Measurements from ENCODE around the gene FBXO9.

The FBXO9 gene

DNA sequence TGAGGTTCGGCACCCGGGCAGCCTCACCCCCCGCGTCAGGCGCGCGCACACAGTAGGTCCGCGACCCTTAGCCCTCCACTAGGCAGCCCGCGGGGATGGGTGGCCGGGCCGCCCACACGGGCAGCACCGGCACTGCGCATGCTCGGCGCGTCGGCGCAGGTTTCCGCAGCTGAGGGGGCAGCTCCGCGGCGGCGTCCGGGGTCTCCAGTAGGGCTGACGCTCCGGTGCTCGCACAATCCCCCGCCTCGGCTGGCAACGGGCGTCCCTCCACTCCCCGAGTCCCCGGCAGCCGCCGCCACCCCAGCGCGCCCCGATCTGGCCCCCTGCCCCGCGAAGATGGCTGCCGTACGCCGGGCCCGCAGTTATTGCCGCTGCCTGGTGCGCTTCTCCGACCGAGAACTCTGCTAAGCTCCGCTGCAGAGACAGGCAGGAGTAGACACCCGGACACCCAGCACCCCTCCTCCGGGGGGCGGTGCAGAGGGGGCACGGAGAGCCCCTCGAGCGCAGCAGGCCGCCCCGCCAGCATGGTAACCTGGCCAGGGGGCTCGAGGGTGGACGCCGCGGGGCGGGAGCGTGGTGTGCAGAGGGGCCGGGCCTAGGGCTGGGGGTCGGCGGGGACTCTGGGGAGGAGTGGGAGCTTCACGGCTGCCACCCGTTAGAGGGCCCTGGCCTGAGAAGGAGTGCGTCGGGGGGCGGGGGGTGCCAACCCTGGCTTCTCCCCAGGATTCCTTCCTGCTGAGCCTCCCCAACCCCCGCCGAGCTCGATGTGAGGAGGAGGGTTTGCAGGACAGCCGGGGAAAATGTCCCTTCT lies at the start of gene FBXO9:
TSS of gene FBXO9 (plus strand) at position 139 of the 811 bp plus-strand sequence. CDS start at position 525, 386 bp downstream.
- DNase-seq (ENCODE audit: low read depth) = peak; percentile 50

DNA sequence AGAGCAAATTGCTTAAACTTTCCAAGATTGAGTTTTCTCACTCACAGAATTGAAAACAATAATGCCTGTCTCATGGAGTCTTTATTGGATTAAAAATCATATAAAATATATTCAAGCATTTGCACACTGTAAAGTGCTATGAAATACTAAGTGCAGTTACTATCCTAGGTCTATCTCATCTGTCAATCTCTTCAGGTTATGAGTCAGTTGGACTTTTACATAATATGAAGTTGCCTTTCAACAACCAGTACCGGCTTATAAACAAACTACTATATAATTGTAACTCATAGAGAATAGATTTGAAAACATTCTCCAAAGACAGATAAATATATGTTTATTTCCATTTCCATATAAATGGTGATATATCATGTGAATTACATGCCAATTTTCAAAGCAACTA lies 49.7 kb upstream of the FBXO9 start:
- DNase-seq (ENCODE audit: low read depth) = no peak

DNA sequence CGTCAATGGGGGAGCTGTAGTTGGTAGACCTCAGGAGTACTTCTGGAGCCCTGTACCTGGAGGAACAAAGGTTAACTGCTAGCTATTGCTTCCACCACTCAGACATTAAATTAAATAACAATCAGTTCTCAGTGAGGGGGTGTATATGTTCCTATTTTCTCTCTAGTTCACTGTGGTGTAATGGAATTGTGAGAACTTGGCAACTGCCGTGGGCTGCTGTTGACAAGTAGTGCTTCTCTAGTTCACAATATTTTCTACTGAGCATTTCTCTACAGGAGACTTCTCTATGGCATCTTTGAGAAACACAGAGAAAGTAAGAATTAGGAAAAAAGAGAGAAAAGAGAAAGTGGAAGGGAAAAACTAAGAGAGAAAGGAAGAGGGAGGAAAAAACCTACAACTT lies 46.8 kb upstream of the FBXO9 start:
- no peak for DNase-seq (ENCODE audit: low read depth)

DNA sequence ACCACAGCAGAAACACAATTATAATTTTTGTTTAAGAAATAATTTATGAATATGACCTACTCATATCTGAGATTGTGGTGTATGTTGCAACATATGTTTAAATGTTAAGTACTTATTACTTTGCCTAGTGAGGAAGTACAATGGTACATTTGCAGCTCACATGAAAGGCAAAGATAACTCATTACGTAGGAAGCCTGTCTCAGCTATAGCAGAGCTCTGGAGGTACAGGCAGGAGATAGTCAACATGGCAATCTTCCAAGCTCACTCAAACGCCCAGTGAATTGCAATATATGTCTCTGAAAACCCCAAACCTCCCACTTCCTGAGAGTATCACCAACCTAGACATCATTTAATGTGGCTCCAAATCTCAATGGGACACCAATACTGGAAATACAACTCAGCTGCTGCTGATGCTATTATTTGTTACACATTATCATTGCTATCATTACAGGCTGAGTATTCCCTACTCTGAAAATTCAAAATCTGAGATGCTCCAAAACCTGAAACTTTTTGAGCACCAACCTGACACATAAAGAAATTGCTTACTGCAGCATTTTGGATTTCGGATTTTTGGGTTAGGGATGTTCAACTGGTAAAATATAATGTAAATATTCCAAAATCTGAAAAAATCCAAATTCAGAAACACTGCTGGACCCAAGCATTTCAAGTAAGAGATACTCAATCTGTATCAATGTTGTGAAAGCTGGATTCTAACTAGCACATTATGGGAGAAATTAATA lies 45.0 kb upstream of the FBXO9 start:
- DNase-seq (ENCODE audit: low read depth) = peak; percentile 92

DNA sequence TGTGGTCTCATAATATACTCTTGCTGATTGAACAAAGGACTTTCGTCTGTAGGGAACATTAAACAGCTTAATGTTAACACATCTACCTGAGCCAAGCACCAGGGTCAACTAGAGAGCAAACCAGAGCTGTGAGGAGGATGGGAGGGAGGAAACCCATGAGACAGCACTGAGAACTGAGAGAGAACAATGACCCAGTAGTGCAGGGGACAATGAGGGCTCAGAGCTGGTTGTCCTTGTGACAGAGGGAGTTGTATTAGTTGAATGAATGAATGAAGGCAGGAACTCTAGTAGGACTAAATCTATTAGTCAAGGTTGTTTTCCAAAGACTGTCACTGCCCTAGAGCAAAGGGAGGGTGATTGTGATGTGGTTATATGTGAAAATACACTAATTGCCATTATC lies 41.9 kb upstream of the FBXO9 start:
- no peak for DNase-seq (ENCODE audit: low read depth)

DNA sequence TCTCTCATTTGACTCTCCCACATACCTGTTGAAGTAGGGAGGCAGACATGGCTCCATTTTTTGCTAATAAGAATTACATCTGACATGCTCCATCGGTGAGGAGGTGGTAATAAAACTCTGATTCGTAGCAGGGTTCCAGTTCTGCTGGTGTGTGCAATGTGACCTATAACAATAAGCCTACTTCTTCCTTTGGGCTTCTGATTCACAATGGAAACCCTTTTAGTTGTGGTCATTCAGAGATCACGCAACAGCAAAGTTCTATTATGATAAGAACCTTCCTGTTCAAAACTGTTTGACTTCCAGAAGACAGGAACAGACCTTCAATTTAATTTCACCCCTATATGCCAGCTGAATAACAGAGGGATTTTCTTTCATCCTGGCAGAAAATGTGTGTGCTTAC lies 38.7 kb upstream of the FBXO9 start:
- no peak for DNase-seq (ENCODE audit: low read depth)

DNA sequence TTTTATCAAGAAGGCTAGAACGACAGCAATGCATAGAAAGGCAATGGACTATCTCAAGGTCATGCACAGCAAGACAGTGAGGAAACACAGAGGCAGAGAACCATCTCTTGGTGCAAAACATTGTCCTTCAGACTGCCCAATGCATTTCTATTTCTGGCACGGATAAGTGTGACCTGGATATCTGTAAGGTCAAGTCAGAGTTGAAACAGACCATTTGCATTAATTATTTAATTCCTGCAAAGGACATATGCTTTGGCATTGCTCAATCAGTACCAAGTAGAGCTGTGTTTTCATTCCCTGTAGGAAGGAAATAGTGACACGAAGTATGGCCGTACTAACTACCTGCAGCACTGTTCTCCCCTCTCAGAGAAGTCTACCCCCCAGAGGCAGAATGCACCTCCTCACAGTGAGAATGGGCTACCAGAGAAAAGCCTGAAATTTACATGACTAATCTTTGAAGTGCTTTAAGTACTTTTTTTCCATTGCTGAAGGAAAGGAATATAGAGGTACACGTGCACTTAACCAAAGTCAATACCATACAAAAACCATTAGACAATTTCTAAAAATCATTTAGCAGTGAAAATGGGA lies 38.0 kb upstream of the FBXO9 start:
- DNase-seq (ENCODE audit: low read depth) = no peak

DNA sequence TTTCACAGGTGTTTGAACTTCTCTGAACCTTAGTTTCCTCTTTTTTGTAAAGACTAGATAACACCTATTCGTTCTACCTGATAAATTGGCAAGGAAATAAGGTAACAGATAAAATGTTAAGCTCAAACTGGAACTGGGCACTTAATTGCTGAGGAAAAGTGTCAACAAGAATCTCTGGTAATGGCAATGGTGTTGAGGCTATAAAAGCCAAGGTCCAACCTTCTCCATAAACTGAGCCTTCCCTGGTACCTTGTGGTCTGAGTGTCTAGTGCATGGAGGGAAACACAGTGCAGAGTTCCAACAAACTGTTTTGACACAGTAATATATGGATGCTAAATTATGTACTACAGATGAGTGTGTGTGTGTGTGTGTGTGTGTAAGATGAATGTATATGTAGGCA lies 36.7 kb upstream of the FBXO9 start:
- no peak for DNase-seq (ENCODE audit: low read depth)

DNA sequence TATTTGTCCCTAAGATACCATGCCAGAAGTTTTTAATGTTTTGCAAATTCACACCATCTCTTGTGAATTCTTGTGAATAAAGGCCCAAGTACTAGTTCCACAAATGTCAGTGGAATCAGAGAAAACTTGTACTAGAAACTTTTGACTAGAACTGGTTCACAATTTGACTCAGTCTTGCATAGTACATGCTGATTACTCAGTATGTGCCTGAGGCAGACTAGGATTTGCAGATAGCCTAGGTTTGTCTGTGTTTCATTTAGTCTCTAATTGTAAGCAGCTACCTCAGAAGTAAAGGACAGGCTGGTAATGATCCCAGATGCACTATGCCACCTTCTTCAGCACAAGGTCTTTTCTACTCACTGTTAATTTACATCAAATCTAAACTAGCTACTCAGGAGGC lies 35.9 kb upstream of the FBXO9 start:
- no peak for DNase-seq (ENCODE audit: low read depth)

DNA sequence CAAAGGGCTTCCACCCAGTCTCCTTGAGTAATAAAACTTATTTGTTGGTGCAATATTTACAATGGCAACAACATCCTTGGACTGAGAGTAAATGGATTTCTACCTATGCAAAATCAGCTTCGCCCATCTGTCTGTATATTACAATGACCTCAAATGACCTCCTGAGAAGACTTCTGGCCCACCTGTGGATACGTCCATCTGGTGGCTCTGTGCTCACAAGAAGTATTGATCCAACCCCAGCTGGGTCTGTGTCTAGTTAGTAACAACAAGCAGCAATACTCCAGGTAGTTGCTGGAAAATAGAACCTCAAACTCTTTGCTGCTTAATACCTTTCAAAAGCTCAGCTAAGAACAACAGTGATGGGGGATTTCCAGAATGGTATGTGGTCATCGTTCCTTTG lies 35.4 kb upstream of the FBXO9 start:
- DNase-seq (ENCODE audit: low read depth) = no peak

DNA sequence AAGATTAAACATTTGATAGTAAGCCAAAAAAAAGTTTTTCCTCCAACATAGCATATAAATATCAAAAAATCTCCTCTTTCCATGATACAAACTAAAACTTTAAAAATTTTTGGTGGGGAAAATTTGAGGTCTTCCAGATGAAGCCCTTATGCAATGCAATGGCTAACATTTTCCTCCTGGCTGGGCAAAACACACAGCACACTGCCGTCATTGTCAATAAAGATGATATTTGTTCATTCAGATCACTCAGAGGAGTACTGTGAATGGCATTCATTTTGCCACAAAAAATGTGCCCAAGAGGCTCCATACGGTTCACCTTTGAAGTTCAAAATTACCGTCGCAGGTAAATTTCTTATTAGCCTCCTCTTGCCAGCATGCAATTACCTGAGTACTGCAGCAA lies 33.9 kb upstream of the FBXO9 start:
- DNase-seq (ENCODE audit: low read depth) = no peak

DNA sequence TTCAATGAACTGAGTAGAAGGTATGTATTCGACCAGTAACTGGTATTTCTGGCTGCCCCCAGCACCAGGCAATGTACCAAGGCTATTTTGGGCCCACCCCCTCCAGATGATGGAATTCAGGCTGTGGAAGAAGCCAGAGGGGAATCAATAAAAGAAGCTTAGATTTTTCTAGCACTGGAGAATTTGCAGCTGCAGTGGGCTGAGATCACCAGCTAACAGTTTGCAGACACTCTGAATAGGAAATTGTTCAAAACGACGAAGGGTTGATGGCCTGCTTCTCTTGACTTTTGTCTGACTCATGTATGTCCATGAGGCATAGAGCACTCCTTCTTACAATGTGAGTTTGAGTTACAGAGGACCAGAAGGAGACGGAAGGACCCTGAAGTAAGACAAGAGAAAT lies 32.4 kb upstream of the FBXO9 start:
- no peak for DNase-seq (ENCODE audit: low read depth)

DNA sequence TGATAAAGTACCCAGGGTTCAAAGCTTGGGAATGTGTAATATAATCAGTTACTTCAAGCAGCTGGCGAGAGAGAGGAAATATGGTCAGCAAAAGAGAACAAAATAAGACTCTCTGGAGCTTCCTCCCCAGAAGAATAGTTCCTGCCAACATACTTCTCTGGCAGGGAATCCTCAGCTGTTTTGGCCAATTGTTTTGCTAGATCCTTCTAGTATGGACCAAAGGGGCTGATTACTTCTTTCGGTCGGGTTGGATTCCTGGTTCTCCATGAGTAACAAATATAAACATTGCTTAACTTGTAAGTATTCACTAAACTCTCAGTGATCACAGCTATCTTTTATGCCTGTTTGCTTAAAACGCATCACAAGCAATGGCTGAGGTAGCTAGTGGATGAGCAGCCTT lies 31.4 kb upstream of the FBXO9 start:
- peak; percentile 89 for DNase-seq (ENCODE audit: low read depth)

DNA sequence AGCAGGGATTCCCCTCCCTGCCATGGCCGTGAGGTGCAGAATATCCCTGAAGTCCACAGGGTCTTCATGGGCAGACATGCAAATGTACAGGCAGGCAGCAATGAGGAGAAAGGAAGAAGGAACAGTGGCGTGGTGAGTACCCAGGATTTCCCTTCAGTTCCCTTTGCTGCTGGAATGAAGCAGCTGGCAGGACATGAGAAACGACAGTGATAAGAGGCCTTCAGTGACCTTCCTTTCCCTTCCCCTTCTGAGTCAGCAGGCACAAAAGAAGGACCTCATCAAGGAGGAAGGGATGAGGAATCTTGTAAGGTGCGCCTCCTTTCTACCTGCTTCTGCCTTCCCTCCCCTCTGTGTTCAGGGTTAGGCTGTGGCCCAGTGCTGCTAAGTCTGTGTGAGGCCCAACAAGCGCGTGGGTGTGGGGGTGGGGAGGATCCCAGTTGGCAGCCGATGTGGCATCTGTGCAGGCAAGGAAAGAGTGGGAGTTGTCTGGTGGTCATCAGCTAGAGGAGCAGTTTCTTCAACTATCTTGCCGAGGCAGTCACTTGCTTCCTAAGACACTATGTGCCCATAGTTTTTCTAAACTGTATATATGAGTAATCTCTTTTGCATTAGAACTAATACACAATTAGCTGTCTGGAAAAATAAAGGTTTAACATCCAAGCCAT lies 29.5 kb upstream of the FBXO9 start:
- DNase-seq (ENCODE audit: low read depth) = no peak

DNA sequence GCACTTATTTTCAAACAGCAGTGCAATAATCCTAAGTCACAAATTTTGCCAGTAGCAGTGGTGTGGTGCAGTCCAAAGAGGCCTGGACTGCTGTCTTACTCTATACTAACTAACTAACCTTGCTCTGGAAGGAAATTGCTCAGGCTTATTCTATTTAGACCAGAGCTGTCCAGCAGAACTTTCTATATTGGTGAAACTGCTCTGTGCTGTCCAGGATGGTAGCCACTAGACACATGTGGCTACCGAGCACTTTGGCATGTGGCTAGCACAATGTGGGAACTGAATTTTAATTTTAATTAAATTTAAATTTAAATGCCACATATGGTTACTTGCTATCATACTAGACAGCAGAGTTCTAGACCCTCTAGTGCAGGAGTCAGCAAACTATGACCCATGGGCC lies 27.1 kb upstream of the FBXO9 start:
- no peak for DNase-seq (ENCODE audit: low read depth)

DNA sequence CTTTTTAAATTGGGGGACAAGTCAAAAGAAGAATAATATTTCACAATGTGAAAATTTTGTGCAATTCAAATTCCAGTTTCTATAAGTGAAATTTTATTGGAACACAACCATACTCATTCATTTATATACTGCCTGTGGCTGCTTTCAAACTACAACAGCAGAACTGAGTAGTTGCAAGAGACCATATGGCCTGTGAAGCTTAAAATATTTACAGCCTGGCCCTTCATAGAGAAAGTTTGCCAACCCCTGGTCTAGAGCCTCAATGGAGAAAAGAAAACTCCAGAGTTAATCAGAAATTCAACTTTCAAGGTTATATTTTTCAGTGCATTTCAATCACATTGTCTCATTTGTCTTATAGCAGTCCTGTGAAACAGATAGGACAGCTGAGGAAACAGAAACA lies 26.6 kb upstream of the FBXO9 start:
- no peak for DNase-seq (ENCODE audit: low read depth)

DNA sequence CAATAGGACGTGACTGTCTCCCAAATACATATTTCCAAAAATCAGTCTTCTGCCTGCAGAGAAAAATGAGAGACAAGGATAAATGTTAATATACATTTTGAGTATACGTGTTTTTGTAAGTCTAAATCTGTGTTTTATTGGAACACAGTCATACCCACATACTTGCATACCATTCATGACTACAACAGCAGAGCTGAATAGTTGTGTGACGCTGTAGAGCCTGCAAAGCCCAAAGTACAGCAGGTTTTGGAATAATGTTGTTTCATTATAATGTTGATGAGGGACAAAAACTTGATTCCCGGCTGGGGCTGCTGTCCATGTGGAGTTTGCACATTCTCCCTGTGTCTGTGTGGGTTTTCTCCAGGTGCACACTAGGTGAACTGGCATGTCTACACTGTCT lies 23.8 kb upstream of the FBXO9 start:
- peak; percentile 77 for DNase-seq (ENCODE audit: low read depth)

DNA sequence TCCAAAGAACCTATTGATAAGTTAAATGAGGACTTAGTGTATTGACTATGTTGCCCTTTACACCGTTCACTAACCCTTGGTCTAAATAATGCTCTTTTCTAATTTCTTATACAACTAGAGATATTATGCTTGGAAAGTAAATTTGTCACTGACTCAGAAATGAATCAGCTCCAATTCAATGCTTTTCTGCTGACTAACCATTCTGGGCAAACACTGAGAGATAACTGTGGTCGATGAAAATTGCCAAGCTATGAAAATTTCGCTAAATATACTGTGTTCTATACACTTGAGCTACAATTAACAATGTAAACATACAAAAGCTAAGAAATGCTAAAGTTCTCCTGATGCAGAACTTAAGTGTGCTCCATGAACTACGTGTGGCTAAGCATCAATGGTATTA lies 23.1 kb upstream of the FBXO9 start:
- peak; percentile 92 for DNase-seq (ENCODE audit: low read depth)

DNA sequence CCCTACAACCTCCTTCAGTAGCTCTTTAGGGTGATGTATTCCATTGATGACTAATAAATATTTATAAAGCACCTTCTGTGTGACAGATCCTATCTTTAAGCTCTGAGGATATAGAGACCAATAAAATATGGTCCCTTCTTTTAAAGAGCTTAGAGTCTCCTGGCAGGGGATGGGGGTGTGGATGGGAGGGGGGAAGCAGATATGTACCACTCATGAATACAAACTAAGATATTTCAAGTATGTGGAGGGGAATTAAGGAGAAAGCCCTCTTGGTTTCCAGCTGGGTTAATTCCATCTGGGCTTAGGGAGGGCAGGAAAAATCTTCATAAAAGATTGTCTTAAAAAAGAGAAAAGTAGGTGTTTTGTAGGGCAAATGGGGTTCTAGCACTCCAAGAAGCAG lies 21.6 kb upstream of the FBXO9 start:
- peak; percentile 56 for DNase-seq (ENCODE audit: low read depth)

DNA sequence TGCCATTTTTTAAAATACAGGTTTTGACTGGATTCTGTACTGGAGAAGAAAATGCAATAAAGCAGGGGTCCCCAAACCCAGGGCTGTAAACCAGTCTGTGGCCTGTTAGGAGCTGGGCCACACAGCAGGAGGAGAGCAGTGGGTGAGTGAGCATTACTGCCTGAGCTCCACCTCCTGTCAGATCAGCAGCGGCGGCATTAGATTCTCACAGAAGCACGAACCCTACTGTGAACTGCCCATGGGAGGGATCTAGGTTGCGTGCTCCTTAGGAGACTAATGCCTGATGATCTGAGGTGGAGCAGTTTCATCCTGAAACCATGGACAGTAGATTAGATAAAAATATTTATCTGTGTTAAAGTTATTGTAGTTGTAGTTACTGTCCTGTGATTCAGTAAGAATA lies 21.1 kb upstream of the FBXO9 start:
- DNase-seq (ENCODE audit: low read depth) = peak; percentile 75

DNA sequence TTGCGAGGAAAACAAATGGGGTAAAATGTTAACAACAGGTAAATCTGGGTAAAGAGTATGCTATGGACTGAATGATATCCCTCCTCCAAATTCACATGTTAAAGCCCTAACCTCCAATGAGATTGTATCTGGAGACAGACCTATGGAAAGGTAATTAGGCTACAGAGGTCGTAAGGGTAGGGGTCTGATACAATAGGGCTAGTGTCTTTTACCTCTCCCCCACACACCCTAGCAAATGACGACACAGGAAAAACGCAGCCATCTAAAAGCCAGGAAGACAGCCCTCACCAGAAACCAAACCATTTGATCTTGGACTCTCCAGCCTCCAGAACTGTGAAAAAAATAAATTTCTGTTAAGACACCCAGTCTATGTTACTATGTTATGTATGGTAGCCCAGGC lies 20.6 kb upstream of the FBXO9 start:
- DNase-seq (ENCODE audit: low read depth) = no peak

DNA sequence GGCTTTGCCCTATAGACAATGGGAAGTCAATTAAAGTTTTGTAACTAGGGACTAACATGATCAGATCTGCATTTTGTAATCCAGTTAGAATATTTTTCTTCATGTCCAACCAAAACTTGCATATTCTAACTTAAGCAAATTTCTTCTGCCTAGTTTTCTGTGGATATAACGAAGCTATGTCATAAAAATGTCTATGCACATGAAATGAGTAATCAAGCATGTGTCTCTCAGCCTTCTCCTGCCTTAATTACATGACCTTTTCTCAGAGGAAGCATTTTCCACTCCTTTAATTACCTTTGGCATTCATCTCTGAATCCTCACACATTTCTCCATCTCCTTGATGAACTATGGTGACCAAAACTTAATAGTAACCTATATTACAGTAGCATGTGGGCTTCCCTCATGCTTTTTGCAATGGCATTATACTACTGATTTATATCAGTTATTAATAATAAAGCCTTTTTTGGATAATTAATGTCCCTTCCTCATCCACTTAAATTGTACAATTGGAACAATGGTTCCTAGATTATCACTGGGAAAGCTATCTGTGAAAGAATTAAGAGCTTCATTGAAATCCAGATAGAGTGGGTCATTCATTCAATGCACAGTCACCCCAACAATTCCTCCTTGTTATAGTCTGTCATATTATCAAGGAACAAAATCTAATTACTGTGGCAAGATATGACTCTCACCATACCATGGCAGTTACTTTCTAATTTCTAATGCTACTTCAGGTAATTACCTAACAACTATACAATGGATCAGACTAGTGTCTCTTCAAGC lies 19.1 kb upstream of the FBXO9 start:
- no peak for DNase-seq (ENCODE audit: low read depth)
